NCI-H1694 (cell line): ENCODE measurements around the gene ETV2.
"Not testable (repeated sequence)": the region's sequence is repeated elsewhere in the genome, so short reads cannot be mapped to it uniquely, and the experiment has no call there.

ENCODE experiments used
- DNase-seq: peaks from one replicate; lab custom pipeline; 2025; lab: John Stamatoyannopoulos, UW

ETV2 gene

DNA sequence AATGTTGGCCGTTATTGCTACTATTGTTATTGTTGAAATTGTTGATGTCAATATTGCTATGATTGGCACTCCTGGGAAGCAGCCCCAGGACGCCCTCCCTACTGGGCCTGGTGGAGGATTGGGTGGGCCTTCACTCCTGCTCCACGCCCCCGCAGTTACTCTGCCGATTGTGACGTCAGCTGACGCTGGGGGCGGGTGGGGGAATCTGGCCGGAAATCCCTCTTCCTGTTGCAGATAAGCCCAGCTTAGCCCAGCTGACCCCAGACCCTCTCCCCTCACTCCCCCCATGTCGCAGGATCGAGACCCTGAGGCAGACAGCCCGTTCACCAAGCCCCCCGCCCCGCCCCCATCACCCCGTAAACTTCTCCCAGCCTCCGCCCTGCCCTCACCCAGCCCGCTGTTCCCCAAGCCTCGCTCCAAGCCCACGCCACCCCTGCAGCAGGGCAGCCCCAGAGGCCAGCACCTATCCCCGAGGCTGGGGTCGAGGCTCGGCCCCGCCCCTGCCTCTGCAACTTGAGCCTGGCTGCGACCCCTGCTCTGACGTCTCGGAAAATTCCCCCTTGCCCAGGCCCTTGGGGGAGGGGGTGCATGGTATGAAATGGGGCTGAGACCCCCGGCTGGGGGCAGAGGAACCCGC lies at the start of gene ETV2:
ETV2 (plus strand) TSS at position 231 of the 637 bp plus-strand sequence. CDS start 716 bp downstream, outside the sequence.
- no peak for DNase-seq

DNA sequence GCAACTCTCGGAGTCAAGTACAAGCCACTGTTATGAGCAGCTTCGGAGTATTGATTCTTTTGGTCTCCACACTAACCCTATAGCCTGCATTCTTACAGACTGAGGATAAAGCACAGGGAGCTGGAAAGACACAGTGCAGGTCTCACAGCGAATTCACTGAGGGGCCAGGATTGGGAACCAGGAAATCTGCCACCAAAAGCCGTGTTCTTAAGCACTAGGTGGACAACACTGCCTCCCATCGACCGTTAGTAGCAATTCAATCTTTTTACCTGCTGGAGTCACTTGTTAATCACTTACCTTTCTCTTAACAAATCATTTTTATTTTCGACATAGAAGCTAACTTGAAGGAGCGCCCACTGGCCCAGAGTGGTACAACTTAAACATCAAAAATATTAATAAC lies 49.3 kb upstream of the ETV2 start:
- peak; percentile 20 for DNase-seq

GRCh38 chr19:35595026-35595425 lies 46.5 kb upstream of the ETV2 start:
- not testable (repeated sequence) for DNase-seq

DNA sequence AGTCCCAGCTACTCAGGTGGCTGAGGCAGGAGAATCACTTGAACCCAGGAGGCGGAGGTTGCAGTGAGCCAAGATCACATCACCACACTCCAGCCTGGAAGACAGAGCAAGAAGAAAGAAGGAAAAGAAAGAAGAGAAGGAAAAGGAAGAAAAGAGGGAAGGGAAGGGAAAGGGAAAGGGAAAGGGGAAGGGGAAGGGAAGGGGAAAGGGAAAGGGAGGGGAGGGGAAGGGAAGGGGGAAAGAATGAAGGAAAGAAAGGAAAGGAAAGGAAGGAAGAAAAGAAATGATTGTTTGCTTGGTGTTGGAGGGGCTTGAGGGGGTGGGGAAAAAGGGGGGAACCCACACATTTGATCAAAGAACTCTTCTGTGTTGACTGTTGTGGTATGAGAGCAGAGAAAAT lies 45.6 kb upstream of the ETV2 start:
- DNase-seq, result no peak

GRCh38 chr19:35596366-35596999 lies 45.1 kb upstream of the ETV2 start:
- DNase-seq, result no peak

- no peak for DNase-seq
Observed at GRCh38 chr19:35601971-35602370, 39.6 kb upstream of the ETV2 start.

DNA sequence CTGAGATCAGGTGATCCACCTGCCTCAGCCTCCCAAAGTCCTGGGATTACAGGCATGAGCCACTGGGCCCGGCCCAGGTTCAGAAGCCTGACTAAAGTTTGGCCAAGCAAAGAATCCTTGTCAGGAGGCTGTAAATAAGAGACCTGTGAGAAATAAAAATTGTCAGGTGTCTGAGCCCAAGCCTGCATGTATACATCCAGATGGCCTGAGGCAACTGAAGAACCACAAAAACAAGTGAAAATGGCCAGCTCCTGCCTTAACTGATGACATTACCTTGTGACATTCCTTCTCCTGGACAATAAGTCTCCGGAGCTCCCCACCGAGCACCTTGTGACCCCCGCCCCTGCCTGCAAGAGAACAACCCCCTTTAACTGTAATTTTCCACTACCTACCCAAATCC lies 37.1 kb upstream of the ETV2 start:
- not testable (repeated sequence) for DNase-seq

- not testable (repeated sequence) for DNase-seq
Observed at GRCh38 chr19:35607170-35607569, 34.4 kb upstream of the ETV2 start.

GRCh38 chr19:35607661-35608060 lies 33.9 kb upstream of the ETV2 start:
- no peak for DNase-seq

GRCh38 chr19:35608251-35608650 lies 33.3 kb upstream of the ETV2 start:
- no peak for DNase-seq

DNA sequence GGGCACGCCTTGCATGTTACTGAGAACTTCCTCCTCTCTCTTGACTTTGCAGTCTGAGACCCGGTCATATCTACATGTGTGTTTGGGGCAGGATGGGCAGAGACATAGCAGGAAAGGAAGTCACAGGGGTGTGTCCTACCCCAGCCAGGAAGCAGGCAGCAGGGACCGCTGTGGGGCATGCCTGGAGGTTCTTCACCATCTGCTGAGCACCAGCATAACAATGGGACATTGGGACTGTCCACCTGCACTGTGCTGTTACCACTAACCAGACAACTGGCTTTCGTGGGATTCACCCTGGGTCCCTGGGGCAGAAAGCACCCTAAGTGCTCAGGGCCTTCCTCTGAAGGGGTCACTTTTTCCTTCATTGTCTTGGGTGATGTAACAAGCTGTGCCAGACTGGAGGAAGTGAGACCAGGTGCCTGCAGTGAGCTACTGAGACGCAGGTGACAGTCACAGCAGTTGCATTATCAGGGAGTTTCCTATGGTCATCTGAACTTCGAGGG lies 31.6 kb upstream of the ETV2 start:
- DNase-seq, result no peak

DNA sequence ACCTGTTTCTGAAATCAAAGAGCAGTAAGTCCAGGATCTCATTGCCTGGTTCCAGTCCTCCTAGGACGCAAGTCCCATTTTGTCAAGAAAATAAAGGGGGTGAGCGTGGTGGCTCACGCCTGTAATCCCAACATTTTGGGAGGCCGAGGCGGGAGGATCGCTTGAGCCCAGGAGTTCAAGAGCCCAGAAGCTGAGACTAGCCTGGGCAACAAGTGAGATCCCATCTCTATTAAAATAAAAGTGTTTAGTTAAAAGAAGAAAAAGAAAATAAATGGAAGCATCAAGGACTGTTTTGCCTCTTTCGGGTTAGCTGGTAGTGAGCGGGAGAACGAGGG lies 29.4 kb upstream of the ETV2 start:
- no peak for DNase-seq

- DNase-seq, result peak; percentile 90
Observed at GRCh38 chr19:35612559-35613321, 28.8 kb upstream of the ETV2 start, which contains the start of gene HAUS5. Gene HAUS5 (plus strand): TSS chr19:35612735. CDS start chr19:35612795, 60 bp downstream.

- no peak for DNase-seq
Observed at GRCh38 chr19:35613574-35613973, 28.0 kb upstream of the ETV2 start.

DNA sequence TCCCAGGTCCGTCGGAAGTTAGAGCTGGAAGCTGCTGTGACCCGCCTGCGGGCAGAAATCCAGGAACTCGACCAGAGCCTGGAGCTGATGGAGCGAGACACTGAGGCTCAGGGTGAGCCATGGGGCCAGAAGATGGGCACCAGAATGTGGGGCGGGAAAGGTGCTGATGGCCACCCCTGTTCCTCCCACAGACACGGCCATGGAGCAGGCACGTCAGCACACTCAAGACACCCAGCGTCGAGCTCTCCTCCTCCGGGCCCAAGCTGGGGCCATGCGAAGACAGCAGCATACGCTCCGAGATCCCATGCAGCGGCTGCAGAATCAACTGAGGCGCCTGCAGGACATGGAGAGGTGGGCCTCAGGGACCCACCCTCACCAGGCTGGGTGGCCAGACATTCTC lies 26.5 kb upstream of the ETV2 start:
- DNase-seq, result no peak

DNA sequence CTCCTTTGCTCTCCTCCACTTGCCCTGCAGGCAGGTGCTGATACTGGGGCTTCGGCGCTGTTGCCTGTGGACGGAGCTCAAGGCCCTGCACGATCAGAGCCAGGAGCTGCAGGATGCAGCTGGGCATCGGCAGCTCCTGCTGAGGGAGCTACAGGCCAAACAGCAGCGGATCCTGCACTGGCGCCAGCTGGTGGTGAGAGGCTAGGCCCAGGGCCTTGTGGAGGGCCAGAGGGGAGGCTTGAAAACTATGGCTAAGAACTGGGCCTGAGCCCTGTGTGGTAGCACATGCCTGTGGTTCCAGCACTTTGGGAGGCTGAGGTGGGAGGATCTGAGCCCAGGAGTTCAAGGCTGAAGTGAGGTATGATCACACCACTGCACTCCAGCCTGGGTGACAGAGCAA lies 22.7 kb upstream of the ETV2 start:
- no peak for DNase-seq

GRCh38 chr19:35619290-35619923 lies 22.1 kb upstream of the ETV2 start:
- no peak for DNase-seq

- DNase-seq, result no peak
Observed at GRCh38 chr19:35620001-35620400, 21.5 kb upstream of the ETV2 start.

- DNase-seq, result no peak
Observed at GRCh38 chr19:35621708-35622107, 19.8 kb upstream of the ETV2 start.

GRCh38 chr19:35622750-35623149 lies 18.8 kb upstream of the ETV2 start:
- DNase-seq, result no peak

DNA sequence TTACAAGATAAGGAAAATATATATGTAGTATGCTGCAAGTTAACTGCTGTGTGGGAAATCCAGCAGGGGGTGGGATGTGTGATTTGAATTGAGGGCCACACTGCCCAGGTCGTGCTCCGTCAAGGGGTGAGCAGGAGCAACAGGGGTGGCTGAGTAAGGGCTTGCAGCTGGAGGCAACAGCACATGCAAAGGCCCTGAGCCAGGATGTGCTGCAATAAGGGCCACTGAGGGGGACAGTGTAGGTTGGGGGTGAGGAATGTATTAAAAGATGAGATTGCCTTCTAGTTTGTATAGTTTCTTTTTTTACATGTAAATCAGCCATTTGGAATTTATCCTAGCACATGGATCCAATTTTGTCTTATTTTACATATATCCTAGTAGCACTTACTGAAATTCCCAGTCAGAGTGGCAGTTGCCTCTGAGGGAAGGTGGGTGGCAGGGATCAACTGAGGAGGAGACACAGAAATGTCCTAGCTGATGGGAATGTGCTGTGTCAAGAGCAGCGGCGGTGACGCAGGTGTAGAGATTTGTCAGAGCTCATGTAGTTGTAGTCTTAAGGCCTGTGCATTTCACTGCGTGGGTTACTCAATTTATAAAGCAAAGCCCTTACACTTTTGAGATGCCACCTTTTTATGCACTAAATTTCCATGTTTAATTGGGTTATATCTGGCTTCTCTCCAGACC lies 18.1 kb upstream of the ETV2 start:
- DNase-seq, result no peak

- DNase-seq, result no peak
Observed at GRCh38 chr19:35628264-35628564, 13.3 kb upstream of the ETV2 start.
